GM18520 (cell line): ENCODE measurements around the gene NEU3.

Experiments used
- ATAC-seq: cut with Tn5 transposase; IDR thresholded peaks from one replicate; pipeline ENCODE4 v1.9.1; 2021; ENCODE audit not compliant: unreplicated experiment

NEU3 gene

GRCh38 chr11:75056814-75057213 is 68.1 kb downstream of the NEU3 start:
- ATAC-seq: no peak

DNA sequence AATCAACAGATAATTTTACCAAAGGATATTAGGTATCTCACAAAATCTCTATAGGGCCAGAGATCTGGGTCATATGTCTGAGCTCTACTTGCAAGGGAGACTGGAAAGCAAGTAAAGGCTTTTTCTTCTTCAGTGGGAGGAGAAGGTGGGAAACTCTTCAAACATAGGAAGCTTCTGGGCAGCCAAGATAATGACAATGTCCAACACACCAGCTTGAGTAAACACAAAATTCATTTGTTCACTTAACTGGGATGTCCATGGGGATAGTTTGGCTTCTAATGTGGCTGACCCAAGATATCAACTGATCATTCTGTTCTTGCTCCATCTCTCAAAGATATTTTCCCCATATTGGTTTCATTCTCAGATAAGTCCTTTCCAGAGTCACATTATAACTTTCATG is 70.6 kb downstream of the NEU3 start:
- no peak for ATAC-seq

DNA sequence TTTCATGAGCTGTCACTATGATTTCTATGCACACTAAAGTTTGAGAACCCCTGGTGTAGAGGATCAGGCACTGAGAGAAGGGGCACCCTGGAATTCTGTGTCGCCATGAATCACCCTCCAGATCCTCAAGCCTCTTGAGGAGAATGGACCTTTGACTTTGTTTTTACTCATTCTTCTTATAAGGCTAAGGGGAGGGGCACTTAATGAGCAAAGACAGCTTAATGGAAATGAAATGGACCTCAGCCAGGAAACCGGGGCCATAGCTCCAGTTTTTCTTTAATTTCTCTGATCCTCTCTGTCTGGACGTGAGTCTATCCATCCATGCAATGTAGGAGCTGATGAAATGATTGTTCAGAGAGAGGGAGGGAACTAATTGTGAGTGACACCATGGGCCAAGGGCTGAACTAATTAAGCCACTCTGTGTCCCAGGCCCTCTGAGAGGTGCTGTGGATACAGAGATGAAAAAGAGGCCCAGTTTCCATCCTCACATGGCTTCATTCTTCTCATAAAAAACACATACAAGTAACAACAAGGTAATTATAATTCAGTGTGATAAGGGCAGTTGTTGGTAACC is 75.1 kb downstream of the NEU3 start:
- ATAC-seq: no peak

DNA sequence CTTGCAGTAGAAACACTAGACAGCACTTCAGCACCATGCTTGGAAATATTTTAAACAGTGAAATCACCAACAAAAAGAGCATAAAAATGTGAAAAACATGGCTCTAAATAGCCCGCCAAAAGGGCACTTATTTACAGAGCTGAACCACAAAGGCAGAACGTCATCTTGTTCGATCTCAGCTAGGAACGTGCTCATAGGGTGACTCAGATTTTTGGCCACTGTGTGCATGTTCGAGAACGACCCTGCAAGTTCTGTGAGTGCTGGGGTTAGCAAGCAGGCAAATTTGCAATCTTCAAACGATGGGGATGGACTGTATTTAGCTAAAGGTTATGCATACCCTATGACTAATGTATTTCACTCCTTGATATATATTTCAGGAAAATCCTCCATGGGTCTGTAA is 77.3 kb downstream of the NEU3 start:
- no peak for ATAC-seq
